ENCODE measurements around the gene OR2A12.

OR2A12 gene

DNA sequence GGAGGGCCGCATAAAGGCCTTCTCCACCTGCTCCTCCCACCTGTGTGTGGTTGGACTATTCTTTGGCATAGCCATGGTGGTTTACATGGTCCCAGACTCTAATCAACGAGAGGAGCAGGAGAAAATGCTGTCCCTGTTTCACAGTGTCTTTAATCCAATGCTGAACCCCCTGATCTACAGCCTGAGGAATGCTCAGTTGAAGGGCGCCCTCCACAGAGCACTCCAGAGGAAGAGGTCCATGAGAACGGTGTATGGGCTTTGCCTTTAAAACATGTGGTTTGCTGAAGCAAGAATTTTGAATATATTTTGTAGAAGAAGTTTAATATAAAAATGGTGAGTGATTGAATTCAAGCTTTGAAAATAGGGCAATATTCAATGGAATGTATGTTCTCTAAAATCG, 24.2 kb downstream of the OR2A12 start:
- TF ChIP-seq, protein P1, sequence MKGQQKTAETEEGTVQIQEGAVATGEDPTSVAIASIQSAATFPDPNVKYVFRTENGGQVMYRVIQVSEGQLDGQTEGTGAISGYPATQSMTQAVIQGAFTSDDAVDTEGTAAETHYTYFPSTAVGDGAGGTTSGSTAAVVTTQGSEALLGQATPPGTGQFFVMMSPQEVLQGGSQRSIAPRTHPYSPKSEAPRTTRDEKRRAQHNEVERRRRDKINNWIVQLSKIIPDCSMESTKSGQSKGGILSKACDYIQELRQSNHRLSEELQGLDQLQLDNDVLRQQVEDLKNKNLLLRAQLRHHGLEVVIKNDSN (IDR thresholded peaks at IDR 0.05) = no peak
- TF ChIP-seq TCF12 (IDR thresholded peaks at IDR 0.05; ENCODE audit: low read depth) (no peak), TAF1 (IDR thresholded peaks at IDR 0.05; ENCODE audit: low read depth) (no peak)
- TF ChIP-seq, protein P2, sequence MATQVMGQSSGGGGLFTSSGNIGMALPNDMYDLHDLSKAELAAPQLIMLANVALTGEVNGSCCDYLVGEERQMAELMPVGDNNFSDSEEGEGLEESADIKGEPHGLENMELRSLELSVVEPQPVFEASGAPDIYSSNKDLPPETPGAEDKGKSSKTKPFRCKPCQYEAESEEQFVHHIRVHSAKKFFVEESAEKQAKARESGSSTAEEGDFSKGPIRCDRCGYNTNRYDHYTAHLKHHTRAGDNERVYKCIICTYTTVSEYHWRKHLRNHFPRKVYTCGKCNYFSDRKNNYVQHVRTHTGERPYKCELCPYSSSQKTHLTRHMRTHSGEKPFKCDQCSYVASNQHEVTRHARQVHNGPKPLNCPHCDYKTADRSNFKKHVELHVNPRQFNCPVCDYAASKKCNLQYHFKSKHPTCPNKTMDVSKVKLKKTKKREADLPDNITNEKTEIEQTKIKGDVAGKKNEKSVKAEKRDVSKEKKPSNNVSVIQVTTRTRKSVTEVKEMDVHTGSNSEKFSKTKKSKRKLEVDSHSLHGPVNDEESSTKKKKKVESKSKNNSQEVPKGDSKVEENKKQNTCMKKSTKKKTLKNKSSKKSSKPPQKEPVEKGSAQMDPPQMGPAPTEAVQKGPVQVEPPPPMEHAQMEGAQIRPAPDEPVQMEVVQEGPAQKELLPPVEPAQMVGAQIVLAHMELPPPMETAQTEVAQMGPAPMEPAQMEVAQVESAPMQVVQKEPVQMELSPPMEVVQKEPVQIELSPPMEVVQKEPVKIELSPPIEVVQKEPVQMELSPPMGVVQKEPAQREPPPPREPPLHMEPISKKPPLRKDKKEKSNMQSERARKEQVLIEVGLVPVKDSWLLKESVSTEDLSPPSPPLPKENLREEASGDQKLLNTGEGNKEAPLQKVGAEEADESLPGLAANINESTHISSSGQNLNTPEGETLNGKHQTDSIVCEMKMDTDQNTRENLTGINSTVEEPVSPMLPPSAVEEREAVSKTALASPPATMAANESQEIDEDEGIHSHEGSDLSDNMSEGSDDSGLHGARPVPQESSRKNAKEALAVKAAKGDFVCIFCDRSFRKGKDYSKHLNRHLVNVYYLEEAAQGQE (IDR thresholded peaks at IDR 0.05; ENCODE audit: low read depth) = no peak

DNA sequence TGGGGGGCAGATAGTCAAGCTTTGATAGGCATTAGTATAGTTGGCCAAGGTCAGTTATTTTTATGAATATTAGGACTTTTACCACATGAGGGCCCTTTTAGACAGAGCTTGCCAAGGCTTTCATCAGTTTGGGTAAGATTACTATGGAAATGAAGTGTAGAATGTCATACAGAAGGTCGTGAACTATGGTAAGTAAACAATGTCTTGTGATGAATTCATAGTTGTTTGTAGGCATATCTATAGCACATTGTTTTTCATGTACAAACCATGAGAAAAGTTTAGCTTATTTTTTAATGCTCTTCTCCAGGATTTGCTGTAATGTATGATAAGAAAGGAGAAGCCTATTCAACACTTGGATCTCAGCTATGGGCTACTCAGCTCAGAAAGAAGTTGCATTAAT, 27.6 kb downstream of the OR2A12 start:
- TF ChIP-seq TCF12 (IDR thresholded peaks at IDR 0.05; ENCODE audit: low read depth) (no peak), CREB1 (IDR thresholded peaks at IDR 0.05; ENCODE audit: low read depth) (no peak), TEAD4 (IDR thresholded peaks at IDR 0.05) (no peak), CEBPB (IDR thresholded peaks at IDR 0.05) (no peak), NFIC (IDR thresholded peaks at IDR 0.05) (no peak), EGR1 (IDR thresholded peaks at IDR 0.05) (no peak), ZBTB7A (IDR thresholded peaks at IDR 0.05; ENCODE audit: low read depth) (no peak)
- TF ChIP-seq, protein P2 (IDR thresholded peaks at IDR 0.05; ENCODE audit: low read depth) = no peak
- TF ChIP-seq, protein P3, sequence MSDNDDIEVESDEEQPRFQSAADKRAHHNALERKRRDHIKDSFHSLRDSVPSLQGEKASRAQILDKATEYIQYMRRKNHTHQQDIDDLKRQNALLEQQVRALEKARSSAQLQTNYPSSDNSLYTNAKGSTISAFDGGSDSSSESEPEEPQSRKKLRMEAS (IDR thresholded peaks at IDR 0.05) = no peak

DNA sequence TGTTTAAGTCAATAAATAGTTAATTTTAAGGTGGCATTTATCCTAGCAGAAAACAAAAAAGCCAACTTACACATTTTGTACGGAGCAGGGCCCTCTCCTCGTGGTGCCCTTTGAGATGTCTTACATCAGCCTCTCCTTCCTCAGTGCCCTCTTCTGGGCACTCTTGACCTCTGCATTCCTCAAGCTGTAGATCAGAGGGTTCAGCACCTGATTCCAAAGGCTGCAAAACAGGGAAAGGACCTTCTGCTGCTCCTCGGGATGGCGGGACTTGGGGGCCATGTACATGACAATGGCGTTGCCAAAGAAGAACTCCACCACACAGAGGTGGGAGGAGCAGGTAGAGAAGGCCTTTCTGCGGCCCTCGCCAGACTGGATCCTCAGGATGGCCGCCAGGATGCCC, 32.3 kb downstream of the OR2A12 start:
- no peak for TF ChIP-seq NFIC (IDR thresholded peaks at IDR 0.05)
- TF ChIP-seq, protein P2 (IDR thresholded peaks at IDR 0.05; ENCODE audit: low read depth) = no peak
- no peak for TF ChIP-seq EGR1 (IDR thresholded peaks at IDR 0.05)
- TF ChIP-seq, protein P1 (IDR thresholded peaks at IDR 0.05) = no peak
- no peak for TF ChIP-seq TEAD4 (IDR thresholded peaks at IDR 0.05)
- TF ChIP-seq CREB1 (IDR thresholded peaks at IDR 0.05; ENCODE audit: low read depth) = no peak
- no peak for TF ChIP-seq TCF12 (IDR thresholded peaks at IDR 0.05; ENCODE audit: low read depth)
- no peak for TF ChIP-seq TAF1 (IDR thresholded peaks at IDR 0.05; ENCODE audit: low read depth)
- TF ChIP-seq FOXM1 (IDR thresholded peaks at IDR 0.05; ENCODE audit: borderline replicate concordance, low read depth) = no peak

DNA sequence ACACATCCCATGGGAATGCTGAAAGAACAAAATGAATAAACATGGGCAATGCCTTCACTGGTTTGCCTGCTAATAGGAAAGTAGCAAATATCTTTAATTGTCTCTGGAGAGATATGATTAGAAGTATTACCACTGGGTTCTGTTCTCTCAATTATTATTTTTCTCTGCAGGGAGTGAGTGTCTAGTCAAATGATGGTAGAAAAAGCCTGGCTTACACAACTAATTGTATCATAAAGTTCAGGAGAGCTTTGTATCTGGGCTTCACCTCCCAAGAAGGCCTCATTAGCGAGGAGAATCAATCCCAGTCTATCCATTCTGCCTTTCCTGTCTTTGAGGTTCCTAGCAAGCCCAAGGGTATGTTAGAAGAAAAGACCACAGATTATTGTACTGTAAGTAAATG, 36.8 kb downstream of the OR2A12 start, which contains the start of gene OR2A14:
Gene OR2A14, plus strand, starts transcription at position 301 of the 400 bp plus-strand sequence. CDS start 5,937 bp downstream, outside the sequence.
- TF ChIP-seq, protein P1 (IDR thresholded peaks at IDR 0.05) = no peak
- TF ChIP-seq EGR1 (IDR thresholded peaks at IDR 0.05) (no peak), CEBPB (IDR thresholded peaks at IDR 0.05) (no peak), ZBTB7A (IDR thresholded peaks at IDR 0.05; ENCODE audit: low read depth) (no peak), TCF12 (IDR thresholded peaks at IDR 0.05; ENCODE audit: low read depth) (no peak), YY1 (IDR thresholded peaks at IDR 0.05; ENCODE audit: low read depth) (no peak), TEAD4 (IDR thresholded peaks at IDR 0.05) (no peak), NFIC (IDR thresholded peaks at IDR 0.05) (no peak), TAF1 (IDR thresholded peaks at IDR 0.05; ENCODE audit: low read depth) (no peak)

DNA sequence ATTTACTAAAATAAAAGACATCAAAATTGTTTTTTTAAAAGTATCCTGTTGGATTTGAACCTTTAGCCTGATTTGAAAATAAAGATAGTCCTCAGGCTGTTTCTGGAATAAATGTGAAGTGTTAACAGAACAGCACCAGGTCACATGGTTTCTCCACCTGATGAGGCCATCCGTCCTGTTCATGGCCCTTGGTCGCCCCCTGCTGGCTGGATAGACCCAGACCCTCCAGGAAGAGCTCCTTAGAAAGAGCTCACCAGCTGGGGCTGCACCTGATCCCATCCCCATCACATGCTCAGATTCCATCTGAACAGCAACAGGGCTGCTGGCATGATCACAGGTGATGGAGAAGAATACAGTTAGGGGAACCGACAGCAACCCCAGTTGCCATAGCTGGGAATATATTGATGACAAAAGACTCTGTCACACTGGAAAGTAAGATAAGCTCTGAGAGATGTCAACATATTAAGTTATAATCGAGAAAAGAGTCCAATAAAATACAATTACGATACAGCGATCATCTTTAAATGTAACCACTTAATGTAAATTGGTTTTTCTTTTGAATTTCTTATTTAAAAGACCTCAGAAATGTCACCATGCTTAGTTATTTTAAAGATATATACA, 41.7 kb downstream of the OR2A12 start:
- no peak for TF ChIP-seq TAF1 (IDR thresholded peaks at IDR 0.05; ENCODE audit: low read depth)
- TF ChIP-seq TEAD4 (IDR thresholded peaks at IDR 0.05) = no peak
- TF ChIP-seq TCF12 (IDR thresholded peaks at IDR 0.05; ENCODE audit: low read depth) = no peak
- no peak for TF ChIP-seq EGR1 (IDR thresholded peaks at IDR 0.05)
- TF ChIP-seq, protein P1 (IDR thresholded peaks at IDR 0.05) = peak; percentile 93
- TF ChIP-seq, protein P3 (IDR thresholded peaks at IDR 0.05) = peak; percentile 48
- peak; percentile 86 for TF ChIP-seq RAD21 (IDR thresholded peaks at IDR 0.05; ENCODE audit: low read depth)
- no peak for TF ChIP-seq EP300 (IDR thresholded peaks at IDR 0.05; ENCODE audit: borderline replicate concordance)
- TF ChIP-seq NFIC (IDR thresholded peaks at IDR 0.05) = no peak
